WTC11 (cell line): Measurements from ENCODE around the gene LFNG. TPM values are rescaled to one million over a fixed set of nuclear protein-coding genes. Genes with fewer than 3 reads are reported as not detected.

Source experiments
- ATAC-seq: fragments of 200-7000 bp; cut with Tn5 transposase; 2 replicates; pipeline ENCODE4 v1.10.0; 2021; ENCODE audit warnings: mild to moderate bottlenecking, moderate library complexity
- CTCF ChIA-PET: fragments of 300-600 bp; sonication (Branson Sonifier 250); formaldehyde crosslinking; loops from one replicate; lab custom pipeline; 2021; ENCODE audit warnings: antibody characterized with exemption; lab: Charles Lee
- POLR2A ChIA-PET: fragments of 350-600 bp; sonication (Branson Sonifier 250); formaldehyde crosslinking; loops from one replicate; lab custom pipeline; 2021; ENCODE audit warnings: antibody characterized with exemption; lab: Charles Lee
- DNase-seq: peaks from one replicate; pipeline ENCODE4 v3.0.0; 2021; ENCODE audit warnings: low spot score
- H3K27ac Mint-ChIP-seq: 2 replicates; pipeline ENCODE4 v1.8.0; 2021; ENCODE audit warnings: mixed read lengths
- H3K27me3 Mint-ChIP-seq: 2 replicates; pipeline ENCODE4 v1.8.0; 2021; ENCODE audit warnings: low read depth, mild to moderate bottlenecking, moderate library complexity, mixed read lengths
- H3K36me3 Mint-ChIP-seq: 2 replicates; pipeline ENCODE4 v1.8.0; 2021; ENCODE audit warnings: mixed read lengths
- H3K4me1 Mint-ChIP-seq: 2 replicates; pipeline ENCODE4 v1.8.0; 2022; ENCODE audit warnings: mixed read lengths
- H3K4me3 Mint-ChIP-seq: 2 replicates; pipeline ENCODE4 v1.8.0; 2021; ENCODE audit warnings: mild to moderate bottlenecking, moderate library complexity, mixed read lengths
- H3K9me3 Mint-ChIP-seq: 2 replicates; pipeline ENCODE4 v1.8.0; 2021; ENCODE audit warnings: mixed read lengths
- ATF6 ChIP-seq: sonication (generic); formaldehyde crosslinking; IDR thresholded peaks from 2 replicates; pipeline ENCODE4 v1.8.1; 2023; ENCODE audit warnings: mild to moderate bottlenecking, missing genetic modification reagents
- CTCF ChIP-seq: fragments of 200-600 bp; IDR thresholded peaks from 2 replicates; pipeline ENCODE4 v1.8.0; 2022; ENCODE audit warnings: antibody characterized with exemption
- E2F1 ChIP-seq: sonication (generic); formaldehyde crosslinking; IDR thresholded peaks from 2 replicates; pipeline ENCODE4 v1.8.0; 2022; ENCODE audit warnings: mild to moderate bottlenecking, missing genetic modification reagents
- E2F4 ChIP-seq: sonication (generic); formaldehyde crosslinking; IDR thresholded peaks from 2 replicates; pipeline ENCODE4 v1.8.1; 2022; ENCODE audit warnings: low read depth, mild to moderate bottlenecking, moderate library complexity, missing genetic modification reagents, borderline replicate concordance
- E2F5 ChIP-seq: sonication (generic); formaldehyde crosslinking; IDR thresholded peaks from 2 replicates; pipeline ENCODE4 v1.8.1; 2022; ENCODE audit warnings: mild to moderate bottlenecking, moderate library complexity, missing genetic modification reagents
- FOXP1 ChIP-seq: sonication (generic); formaldehyde crosslinking; IDR thresholded peaks from 2 replicates; pipeline ENCODE4 v1.8.0; 2022; ENCODE audit warnings: missing genetic modification reagents, mild to moderate bottlenecking, moderate library complexity, borderline replicate concordance
- FOXP4 ChIP-seq: sonication (generic); formaldehyde crosslinking; IDR thresholded peaks from 2 replicates; pipeline ENCODE4 v1.8.0; 2022; ENCODE audit warnings: mild to moderate bottlenecking, missing genetic modification reagents
- IRF2 ChIP-seq: sonication (generic); formaldehyde crosslinking; IDR thresholded peaks from 2 replicates; pipeline ENCODE4 v1.8.0; 2022; ENCODE audit warnings: low read depth, missing genetic modification reagents, borderline replicate concordance
- JAZF1 ChIP-seq: fragments of 250-450 bp; sonication (Bioruptor Pico); IDR thresholded peaks from 2 replicates; pipeline ENCODE4 v1.9.0; 2021; ENCODE audit warnings: moderate library complexity, mild to moderate bottlenecking, inconsistent platforms
- MAX ChIP-seq: sonication (generic); formaldehyde crosslinking; IDR thresholded peaks from 2 replicates; pipeline ENCODE4 v1.8.0; 2022; ENCODE audit warnings: mild to moderate bottlenecking, missing genetic modification reagents
- NFATC4 ChIP-seq: fragments of 250-450 bp; sonication (Bioruptor Pico); IDR thresholded peaks from 2 replicates; pipeline ENCODE4 v1.9.0; 2021; ENCODE audit warnings: mild to moderate bottlenecking
- NR1H2 ChIP-seq: sonication (generic); formaldehyde crosslinking; IDR thresholded peaks from 2 replicates; pipeline ENCODE4 v1.9.0; 2021; ENCODE audit warnings: mild to moderate bottlenecking, moderate library complexity, missing genetic modification reagents
- NR3C1 ChIP-seq: sonication (generic); formaldehyde crosslinking; conservative IDR thresholded peaks from 2 replicates; pipeline ENCODE4 v1.8.1; 2023; ENCODE audit warnings: low read depth, mild to moderate bottlenecking, missing genetic modification reagents
- OVOL2 ChIP-seq: fragments of 250-450 bp; sonication (Bioruptor Pico); IDR thresholded peaks from 2 replicates; pipeline ENCODE4 v1.9.0; 2021; ENCODE audit warnings: mild to moderate bottlenecking, borderline replicate concordance
- SOX15 ChIP-seq: fragments of 250-450 bp; sonication (Bioruptor Pico); IDR thresholded peaks from 2 replicates; pipeline ENCODE4 v1.9.0; 2021; ENCODE audit warnings: mild to moderate bottlenecking
- TP53 ChIP-seq: sonication (generic); formaldehyde crosslinking; IDR thresholded peaks from 2 replicates; pipeline ENCODE4 v1.8.1; 2023; ENCODE audit warnings: mild to moderate bottlenecking, missing genetic modification reagents
- USF1 ChIP-seq: sonication (generic); formaldehyde crosslinking; IDR thresholded peaks from 2 replicates; pipeline ENCODE4 v1.8.0; 2022; ENCODE audit warnings: mild to moderate bottlenecking, missing genetic modification reagents
- ZBTB43 ChIP-seq: sonication (generic); formaldehyde crosslinking; IDR thresholded peaks from 2 replicates; pipeline ENCODE4 v1.8.1; 2023; ENCODE audit warnings: mild to moderate bottlenecking, missing genetic modification reagents
- ZNF121 ChIP-seq: sonication (generic); formaldehyde crosslinking; IDR thresholded peaks from 2 replicates; pipeline ENCODE4 v1.8.0; 2023; ENCODE audit warnings: missing genetic modification reagents
- ZNF263 ChIP-seq: sonication (generic); formaldehyde crosslinking; IDR thresholded peaks from 2 replicates; pipeline ENCODE4 v1.8.1; 2022; ENCODE audit warnings: low read depth, mild to moderate bottlenecking, moderate library complexity, missing genetic modification reagents
- total RNA-seq: library from RNA; stranded (reverse); gene quantifications from 3 replicates; pipeline ENCODE4 v1.2.3, GENCODE V29; 2021

Gene LFNG
- total RNA-seq, 1 experiment from 2014 or later = 29.4 TPM

- TF ChIP-seq CTCF (no peak), NR1H2 (CRISPR knock-in tag) (no peak)
Measured at GRCh38 chr7:2517026-2517425, 2.5 kb upstream of the LFNG start (continued).

GRCh38 chr7:2517678-2518507 lies 1.7 kb upstream of the LFNG start:
- Mint-ChIP-seq H3K4me3 (peak overlapping the region; percentile 51), H3K27me3 (peaks cover 24% of the 10 kb centered on the region), H3K4me1 (peaks cover 40% of the 10 kb centered on the region), H3K27ac (no peak overlapping the region), H3K36me3 (no peaks in the 10 kb centered on the region), H3K9me3 (no peaks in the 10 kb centered on the region)
- ChIA-PET POLR2A (no interaction called here), CTCF (interaction anchor here (0.8 to 2.9 kb wide), 10 partner anchors 10 to 170 kb away, joined by 3 to 15 read pairs (median 4); no protein-coding TSS in a partner anchor)
- no peak for TF ChIP-seq MAX (CRISPR knock-in tag)
- TF ChIP-seq ZBTB43 (CRISPR knock-in tag) = no peak
- TF ChIP-seq FOXP4 = no peak
- TF ChIP-seq USF1 (CRISPR knock-in tag) = no peak
- no peak for TF ChIP-seq E2F4 (CRISPR knock-in tag)
- no peak for TF ChIP-seq ATF6
- TF ChIP-seq SOX15 (CRISPR knock-in tag) = no peak
- no peak for TF ChIP-seq ZNF263 (CRISPR knock-in tag)
- TF ChIP-seq IRF2 = no peak
- no peak for DNase-seq
- no peak for ATAC-seq

GRCh38 chr7:2518737-2519118 lies 846 bp upstream of the LFNG start:
- CTCF ChIA-PET = interaction anchor here (1.1 to 2.9 kb wide), 2 partner anchors 19 to 49 kb away, joined by 4 to 15 read pairs; no protein-coding TSS in a partner anchor
- TF ChIP-seq TP53 (no peak), E2F1 (CRISPR knock-in tag) (0 out of 2 replicates have a peak, but pooled peaks have one; percentile 18), OVOL2 (CRISPR knock-in tag) (no peak), NFATC4 (CRISPR knock-in tag) (no peak), E2F5 (CRISPR knock-in tag) (0 out of 2 replicates have a peak, but pooled peaks have one; percentile 40), JAZF1 (CRISPR knock-in tag) (no peak), FOXP1 (CRISPR knock-in tag) (0 out of 2 replicates have a peak, but pooled peaks have one; percentile 27), IRF2 (no peak), ZNF121 (CRISPR knock-in tag) (no peak), NR1H2 (CRISPR knock-in tag) (no peak), NR3C1 (CRISPR knock-in tag) (no peak), ZNF263 (CRISPR knock-in tag) (no peak)

More at GRCh38 chr7:2518737-2519118, 846 bp upstream of the LFNG start:
- POLR2A ChIA-PET = interaction anchor here (1.0 kb wide), 1 partner anchor 50 kb away, joined by 3 read pairs; no protein-coding TSS in a partner anchor
- peaks cover 24% of the 10 kb centered on the region for H3K27me3 Mint-ChIP-seq
- peaks cover 45% of the 10 kb centered on the region for H3K4me1 Mint-ChIP-seq
- H3K36me3 Mint-ChIP-seq = no peaks in the 10 kb centered on the region
- no peaks in the 10 kb centered on the region for H3K9me3 Mint-ChIP-seq
- DNase-seq (no peak), ATAC-seq (no peak)
- H3K27ac Mint-ChIP-seq = no peak overlapping the region
- H3K4me3 Mint-ChIP-seq = peak overlapping the region; percentile 64
